Brain microvascular endothelial cell (primary cell): ENCODE measurements around the gene TRUB2.

Experiments
- DNase-seq: peaks from one replicate; pipeline ENCODE4 v3.0.0-alpha.2; 2020
- H3K27ac ChIP-seq: fragments of 250-450 bp; sonication (Bioruptor Pico); 2 replicates; pipeline ENCODE4 v1.5.1; 2020; ENCODE audit warnings: mild to moderate bottlenecking, moderate library complexity
- H3K27me3 ChIP-seq: fragments of 250-450 bp; sonication (Bioruptor Pico); replicated peaks from 2 replicates; pipeline ENCODE4 v1.5.1; 2020; ENCODE audit warnings: mild to moderate bottlenecking
- H3K36me3 ChIP-seq: fragments of 250-450 bp; sonication (Bioruptor Pico); replicated peaks from 2 replicates; pipeline ENCODE4 v1.5.1; 2020; ENCODE audit warnings: mild to moderate bottlenecking
- H3K4me3 ChIP-seq: 2 replicates; pipeline ENCODE4 v1.5.1; 2011; ENCODE audit warnings: low read depth, mild to moderate bottlenecking, control low read depth, low read length, moderate library complexity
- in situ Hi-C: cut with HindIII; loops from 2 replicates; pipeline ENCODE4 v1.10.0; 2017; ENCODE audit warnings: low sequenced_read_pairs, low pct_ligation_motif_present
- TF ChIP-seq, protein P1 (sequence below): IDR thresholded peaks from 2 replicates; pipeline ENCODE4 v1.5.1; 2011; ENCODE audit warnings: low read depth, mild to moderate bottlenecking, moderate library complexity, low read length, control low read depth, inconsistent platforms; ENCODE audit errors: missing control alignments

TRUB2 gene

DNA sequence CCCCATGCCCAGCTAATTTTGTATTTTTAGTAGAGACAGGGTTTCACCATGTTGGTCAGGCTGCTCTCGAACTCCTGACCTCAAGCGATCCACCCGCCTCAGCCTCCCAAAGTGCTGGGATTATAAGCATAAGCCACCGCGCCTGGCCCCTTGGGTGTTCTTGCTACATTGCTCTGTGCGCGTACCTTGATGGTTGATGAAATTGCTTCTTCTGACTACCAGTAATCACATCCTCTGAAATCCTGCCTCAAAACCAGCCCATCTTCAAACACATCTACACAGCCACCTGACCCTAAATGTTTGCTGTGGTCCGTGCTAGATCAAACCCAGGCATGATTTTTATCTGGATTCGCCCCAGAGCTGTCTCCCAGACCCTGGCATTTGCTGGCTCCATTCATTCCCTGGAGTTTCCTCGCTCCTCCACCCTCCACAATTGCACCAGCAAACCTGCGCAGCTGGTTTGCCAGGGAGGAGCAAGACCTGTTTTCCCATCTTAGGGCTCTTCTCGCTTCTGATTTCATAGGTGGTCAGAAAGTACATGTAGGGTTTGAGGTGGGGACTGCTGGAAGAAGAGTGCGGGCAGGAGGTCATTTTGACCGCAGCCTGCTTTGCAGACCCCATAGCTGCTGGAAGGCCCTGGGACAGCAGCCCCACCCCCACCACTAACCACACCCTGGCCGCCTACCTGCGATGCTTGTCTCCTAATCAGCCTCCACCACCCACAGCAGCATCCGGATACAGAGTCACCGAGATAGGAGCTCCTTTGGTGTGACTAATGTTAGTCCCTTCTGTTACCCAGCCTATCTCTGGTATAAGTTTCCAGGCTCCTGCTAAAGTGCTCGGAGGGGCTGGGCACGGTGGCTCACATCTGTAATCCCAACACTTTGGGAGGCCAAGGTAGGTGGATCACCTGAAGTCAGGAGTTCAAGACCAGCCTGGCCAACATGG is 23.4 kb downstream of the TRUB2 start:
- no peak for DNase-seq
- no peaks in the 10 kb centered on the region for H3K27me3 ChIP-seq
- H3K27ac ChIP-seq, result no peak overlapping the region
- H3K4me3 ChIP-seq, result no peak overlapping the region
- TF ChIP-seq, protein P1, sequence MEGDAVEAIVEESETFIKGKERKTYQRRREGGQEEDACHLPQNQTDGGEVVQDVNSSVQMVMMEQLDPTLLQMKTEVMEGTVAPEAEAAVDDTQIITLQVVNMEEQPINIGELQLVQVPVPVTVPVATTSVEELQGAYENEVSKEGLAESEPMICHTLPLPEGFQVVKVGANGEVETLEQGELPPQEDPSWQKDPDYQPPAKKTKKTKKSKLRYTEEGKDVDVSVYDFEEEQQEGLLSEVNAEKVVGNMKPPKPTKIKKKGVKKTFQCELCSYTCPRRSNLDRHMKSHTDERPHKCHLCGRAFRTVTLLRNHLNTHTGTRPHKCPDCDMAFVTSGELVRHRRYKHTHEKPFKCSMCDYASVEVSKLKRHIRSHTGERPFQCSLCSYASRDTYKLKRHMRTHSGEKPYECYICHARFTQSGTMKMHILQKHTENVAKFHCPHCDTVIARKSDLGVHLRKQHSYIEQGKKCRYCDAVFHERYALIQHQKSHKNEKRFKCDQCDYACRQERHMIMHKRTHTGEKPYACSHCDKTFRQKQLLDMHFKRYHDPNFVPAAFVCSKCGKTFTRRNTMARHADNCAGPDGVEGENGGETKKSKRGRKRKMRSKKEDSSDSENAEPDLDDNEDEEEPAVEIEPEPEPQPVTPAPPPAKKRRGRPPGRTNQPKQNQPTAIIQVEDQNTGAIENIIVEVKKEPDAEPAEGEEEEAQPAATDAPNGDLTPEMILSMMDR, result no peak
- in situ Hi-C loops, result no loop called here
- no peaks in the 10 kb centered on the region for H3K36me3 ChIP-seq

DNA sequence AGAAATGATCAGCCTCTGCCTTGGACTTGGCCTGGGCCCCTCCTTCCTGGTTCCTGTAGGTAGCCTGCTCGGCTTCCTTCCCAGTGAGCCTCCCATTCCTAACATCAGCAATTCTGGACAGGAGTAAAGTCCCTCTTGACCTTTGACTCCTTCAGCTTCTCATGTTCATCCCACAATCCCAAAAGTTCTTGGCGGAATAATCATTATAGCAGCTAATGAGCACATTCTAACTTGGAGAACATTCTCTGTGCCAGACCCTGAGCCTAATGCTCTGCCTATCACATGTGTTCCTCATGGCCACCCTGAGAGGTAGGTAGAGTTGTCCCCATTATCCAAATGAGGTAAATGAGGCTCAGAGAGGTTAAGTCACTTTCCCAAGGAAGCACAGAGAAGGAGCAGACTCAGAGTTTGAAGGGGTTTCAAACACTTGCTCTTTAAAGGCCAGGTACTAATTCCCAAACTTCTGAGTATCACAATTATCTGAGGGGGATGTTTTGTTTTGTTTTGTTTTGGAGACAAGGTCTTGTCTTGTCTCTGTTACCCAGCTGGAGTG is 24.9 kb downstream of the TRUB2 start:
- in situ Hi-C loops, result no loop called here
- Histone ChIP-seq H3K36me3 (no peaks in the 10 kb centered on the region), H3K4me3 (no peak overlapping the region), H3K27me3 (no peaks in the 10 kb centered on the region), H3K27ac (no peak overlapping the region)
- DNase-seq, result no peak
- TF ChIP-seq, protein P1, result no peak

DNA sequence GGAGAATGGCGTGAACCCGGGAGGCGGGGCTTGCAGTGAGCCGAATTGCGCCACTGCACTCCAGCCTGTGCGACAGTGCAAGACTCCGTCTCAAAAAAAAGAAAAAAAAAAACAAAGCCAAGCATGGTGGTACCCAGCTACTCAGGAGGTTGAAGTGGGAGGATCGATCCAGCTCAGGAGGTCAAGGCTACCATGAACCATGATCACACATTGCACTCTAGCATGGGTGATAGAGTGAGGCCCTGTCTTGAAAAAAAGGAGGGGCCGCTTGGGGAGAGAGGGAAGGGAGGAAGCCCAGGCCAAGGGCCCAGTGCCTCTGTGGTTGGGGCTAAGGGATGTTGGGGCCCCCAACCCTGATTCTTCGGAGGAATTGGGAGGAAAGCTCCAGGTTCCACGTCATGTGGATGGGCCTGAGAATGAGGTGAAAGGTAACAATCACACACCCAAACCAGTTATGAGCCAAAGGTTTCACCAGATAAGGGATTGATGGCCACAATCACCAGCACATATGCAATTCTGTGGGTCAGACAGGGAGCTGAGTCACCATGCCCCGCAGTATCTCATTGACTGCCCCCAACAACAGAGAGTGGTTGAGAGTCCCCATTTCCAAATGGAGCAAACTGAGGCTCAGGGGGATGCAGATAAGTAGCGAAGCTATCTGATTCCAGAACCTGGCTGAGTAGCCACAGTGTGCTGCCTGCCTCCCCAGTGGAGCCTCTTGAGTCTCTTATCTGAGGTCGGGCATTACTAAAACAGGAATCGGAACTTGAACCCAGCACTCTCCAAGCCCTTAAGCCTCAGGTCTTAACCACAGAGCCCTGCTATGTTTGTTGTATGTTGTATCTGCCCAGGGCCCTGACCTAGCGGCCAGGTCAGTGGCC is 25.7 kb downstream of the TRUB2 start:
- Histone ChIP-seq H3K36me3 (no peaks in the 10 kb centered on the region), H3K27me3 (no peaks in the 10 kb centered on the region), H3K27ac (no peak overlapping the region), H3K4me3 (no peak overlapping the region)
- no peak for DNase-seq
- TF ChIP-seq, protein P1, result no peak
- in situ Hi-C loops, result no loop called here

DNA sequence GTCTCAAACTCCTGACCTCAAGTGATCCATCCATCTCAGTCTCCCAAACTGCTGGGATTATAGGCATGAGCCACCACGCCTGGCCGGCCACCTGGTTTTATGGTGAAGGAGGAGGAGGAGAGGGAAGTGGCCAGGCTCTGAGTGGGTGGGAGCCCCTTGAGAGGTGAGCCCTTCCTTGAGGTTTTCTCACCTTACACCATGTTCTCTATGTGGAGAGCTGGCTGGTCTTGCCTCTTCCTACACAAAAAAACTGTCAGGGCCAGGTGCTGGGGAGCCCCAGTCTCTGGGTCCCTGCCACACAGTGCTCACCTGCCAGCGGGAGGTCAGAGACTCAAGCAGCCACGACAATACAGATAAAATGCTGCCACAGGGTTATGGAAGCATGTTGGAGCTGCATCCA is 28.1 kb downstream of the TRUB2 start:
- in situ Hi-C loops, result no loop called here
- Histone ChIP-seq H3K27me3 (no peaks in the 10 kb centered on the region), H3K4me3 (no peak overlapping the region), H3K27ac (no peak overlapping the region), H3K36me3 (no peaks in the 10 kb centered on the region)
- DNase-seq, result no peak
- TF ChIP-seq, protein P1, result no peak

DNA sequence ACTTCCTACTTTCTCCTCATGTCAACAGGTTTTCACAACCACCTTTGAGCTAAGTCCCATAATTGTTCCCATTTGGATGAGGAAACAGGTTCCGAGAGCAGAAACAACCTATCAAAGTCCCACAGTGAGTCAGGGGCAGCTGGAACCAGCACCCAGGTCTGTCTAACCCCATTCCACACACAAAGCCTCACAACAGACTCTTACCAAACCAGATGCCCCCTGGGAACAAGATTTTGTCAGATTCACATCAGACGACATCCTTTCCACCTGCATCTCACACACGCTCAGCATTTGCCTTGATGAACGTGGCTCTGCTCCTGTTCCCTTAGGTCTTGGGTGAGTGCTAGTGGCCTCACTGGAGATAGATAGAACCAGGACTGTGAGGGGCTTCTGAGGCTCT is 29.2 kb downstream of the TRUB2 start:
- Histone ChIP-seq H3K36me3 (no peaks in the 10 kb centered on the region), H3K27ac (no peak overlapping the region), H3K4me3 (no peak overlapping the region), H3K27me3 (no peaks in the 10 kb centered on the region)
- in situ Hi-C loops, result no loop called here
- TF ChIP-seq, protein P1, result no peak
- no peak for DNase-seq
